ENCODE data around the gene ZMIZ2. TPM values are rescaled to one million over a fixed set of nuclear protein-coding genes. Genes with fewer than 3 reads are reported as not detected.

Gene ZMIZ2
- total RNA-seq, 2 experiments from 2014 or later, result 82.8 to 106 TPM

- no peaks in the 10 kb centered on the region for H3K9me3 Mint-ChIP-seq (ENCODE audit: low read depth)
- DNase-seq, result no peak
- no peaks in the 10 kb centered on the region for H3K36me3 Mint-ChIP-seq (ENCODE audit: low read depth)
- ATAC-seq, result no peak
- intact Hi-C loops (cut with DNase I, micrococcal nuclease), result no loop called here
- no peak overlapping the region for H3K27ac Mint-ChIP-seq
- ChIA-PET CTCF (no interaction called here), POLR2A (interaction anchor here (0.7 to 1.2 kb wide), 2 partner anchors 10 to 55 kb away, joined by 5 to 7 read pairs; no protein-coding TSS in a partner anchor)
- H3K4me1 Mint-ChIP-seq, result peaks cover 2% of the 10 kb centered on the region
- no peak overlapping the region for H3K4me3 Mint-ChIP-seq
- no peaks in the 10 kb centered on the region for H3K27me3 Mint-ChIP-seq
These were observed 60.3 kb downstream of the ZMIZ2 start for GRCh38 chr7:44808914-44809393.

- POLR2A ChIA-PET, result interaction anchor here (0.7 to 1.4 kb wide), 2 partner anchors 12 to 24 kb away, joined by 3 to 4 read pairs; no protein-coding TSS in a partner anchor
- CTCF ChIA-PET, result interaction anchor here (0.7 to 1.5 kb wide), 2 partner anchors 35 to 325 kb away, joined by 3 read pairs; no protein-coding TSS in a partner anchor
- no peak overlapping the region for H3K27ac Mint-ChIP-seq
- H3K9me3 Mint-ChIP-seq (ENCODE audit: low read depth), result no peaks in the 10 kb centered on the region
- DNase-seq (no peak), ATAC-seq (peak; percentile 30)
- H3K27me3 Mint-ChIP-seq, result no peaks in the 10 kb centered on the region
- no peak overlapping the region for H3K4me3 Mint-ChIP-seq
- H3K36me3 Mint-ChIP-seq (ENCODE audit: low read depth), result no peaks in the 10 kb centered on the region
- intact Hi-C loops (cut with DNase I, micrococcal nuclease), result loop anchor here in 1 of 2 experiments (2.0 kb wide), 1 partner anchor 328 kb away; no protein-coding TSS in a partner anchor
- peaks cover 2% of the 10 kb centered on the region for H3K4me1 Mint-ChIP-seq
These were observed 62.4 kb downstream of the ZMIZ2 start for GRCh38 chr7:44811093-44811492.

- H3K27me3 Mint-ChIP-seq, result no peaks in the 10 kb centered on the region
- ChIA-PET POLR2A (interaction anchor here (0.7 to 1.4 kb wide), 2 partner anchors 13 to 24 kb away, joined by 3 to 4 read pairs; no protein-coding TSS in a partner anchor), CTCF (interaction anchor here (1.5 kb wide), 1 partner anchor 35 kb away, joined by 3 read pairs; no protein-coding TSS in a partner anchor)
- ATAC-seq (no peak), DNase-seq (no peak)
- no peaks in the 10 kb centered on the region for H3K9me3 Mint-ChIP-seq (ENCODE audit: low read depth)
- intact Hi-C loops (cut with DNase I, micrococcal nuclease), result loop anchor here in 1 of 2 experiments (2.0 kb wide), 1 partner anchor 327 kb away; no protein-coding TSS in a partner anchor
- no peak overlapping the region for H3K27ac Mint-ChIP-seq
- H3K4me1 Mint-ChIP-seq, result peaks cover 2% of the 10 kb centered on the region
- H3K36me3 Mint-ChIP-seq (ENCODE audit: low read depth), result no peaks in the 10 kb centered on the region
- no peak overlapping the region for H3K4me3 Mint-ChIP-seq
These were observed 62.9 kb downstream of the ZMIZ2 start for GRCh38 chr7:44811571-44811970.

GRCh38 chr7:44814919-44815318 lies 66.3 kb downstream of the ZMIZ2 start:
- no peak overlapping the region for H3K27ac Mint-ChIP-seq
- no peak for DNase-seq
- H3K4me1 Mint-ChIP-seq, result peaks cover 2% of the 10 kb centered on the region
- no peaks in the 10 kb centered on the region for H3K9me3 Mint-ChIP-seq (ENCODE audit: low read depth)
- no peak overlapping the region for H3K4me3 Mint-ChIP-seq
- ChIA-PET POLR2A (no interaction called here), CTCF (interaction anchor here (0.6 kb wide), 1 partner anchor 219 kb away, joined by 3 read pairs; no protein-coding TSS in a partner anchor)
- intact Hi-C loops (cut with DNase I, micrococcal nuclease), result no loop called here
- ATAC-seq, result no peak
- no peaks in the 10 kb centered on the region for H3K36me3 Mint-ChIP-seq (ENCODE audit: low read depth)
- no peaks in the 10 kb centered on the region for H3K27me3 Mint-ChIP-seq

- Mint-ChIP-seq H3K27me3 (no peaks in the 10 kb centered on the region), H3K9me3 (ENCODE audit: low read depth) (no peaks in the 10 kb centered on the region), H3K4me1 (peaks cover under 1% of the 10 kb centered on the region), H3K36me3 (ENCODE audit: low read depth) (no peaks in the 10 kb centered on the region), H3K4me3 (no peak overlapping the region), H3K27ac (no peak overlapping the region)
- ATAC-seq, result no peak
- DNase-seq, result no peak
- intact Hi-C loops (cut with DNase I, micrococcal nuclease), result no loop called here
- CTCF ChIA-PET, result interaction anchor here (1.0 to 1.3 kb wide), 2 partner anchors 16 to 254 kb away, joined by 4 read pairs; no protein-coding TSS in a partner anchor
- POLR2A ChIA-PET, result interaction anchor here (0.6 to 1.4 kb wide), 3 partner anchors 8 to 792 kb away, joined by 3 to 4 read pairs (median 3); no protein-coding TSS in a partner anchor
These were observed 70.6 kb downstream of the ZMIZ2 start for GRCh38 chr7:44819292-44819691.

Other genes with a start within 250 kb of the ZMIZ2 start
- under 1 TPM in 1 of 2 experiments, not detected in 1; 0.04 TPM for gene NPC1L1, start 207.5 kb upstream of the ZMIZ2 start, total RNA-seq
- gene DDX56, start 174.9 kb upstream of the ZMIZ2 start, total RNA-seq, result 100 to 1,000 TPM in 1 of 2 experiments, 10 to 100 TPM in 1; 98.5 to 104 TPM
- 10 to 100 TPM; 71.6 to 73.0 TPM for gene TMED4, start 166.6 kb upstream of the ZMIZ2 start, total RNA-seq
- 10 to 100 TPM; 80.3 to 90.1 TPM for gene OGDH, start 142.2 kb upstream of the ZMIZ2 start, total RNA-seq
- 1,000 to 10,000 TPM; 2,017 to 2,916 TPM for gene PPIA, start 47.8 kb downstream of the ZMIZ2 start, total RNA-seq
- 100 to 1,000 TPM; 148 to 275 TPM for gene H2AZ2, start 99.2 kb downstream of the ZMIZ2 start, total RNA-seq
- 10 to 100 TPM; 18.8 to 20.8 TPM for gene PURB, start 136.7 kb downstream of the ZMIZ2 start, total RNA-seq
- gene MYO1G, start 230.2 kb downstream of the ZMIZ2 start, total RNA-seq, result 100 to 1,000 TPM; 369 to 376 TPM